A549 (cell line): ENCODE data around the gene EEF2.

Experiments used
- CBX8 ChIP-seq: fragments of 200-600 bp; sonication (generic); IDR thresholded peaks from 2 replicates; pipeline ENCODE4 v1.6.1; 2016
- EP300 ChIP-seq, 2 experiments: fragments of >200 bp; sonication (Bioruptor Twin); formaldehyde crosslinking; IDR thresholded peaks; 2 replicates in 1 of 2; 3 replicates in 1 of 2; pipeline ENCODE4 v1.6.1; 2016 to 2017
- FOSL2 ChIP-seq, 2 experiments: fragments of 450-650 bp in 1 of 2; fragments of >200 bp in 1 of 2; sonication (Bioruptor Twin) in 1 of 2; formaldehyde crosslinking; IDR thresholded peaks; 2 replicates each; pipeline versions ENCODE4 v1.5.0 to v1.6.1; 2016 to 2020; ENCODE audit warnings: mild to moderate bottlenecking in 1 of 2, moderate library complexity in 1 of 2
- KDM5A ChIP-seq: fragments of 200-600 bp; sonication (generic); IDR thresholded peaks from 2 replicates; pipeline ENCODE4 v1.6.1; 2016; ENCODE audit warnings: antibody characterized with exemption, mild to moderate bottlenecking
- POLR2A ChIP-seq: IDR thresholded peaks from 2 replicates; pipeline ENCODE4 v1.6.1; 2012; ENCODE audit warnings: mild to moderate bottlenecking, low read length
- RFX5 ChIP-seq: fragments of 450-650 bp; IDR thresholded peaks from 2 replicates; pipeline ENCODE4 v1.7.1; 2014; ENCODE audit warnings: antibody characterized with exemption, mild to moderate bottlenecking, moderate library complexity
- TF ChIP-seq, protein P1 (sequence below): fragments of >200 bp; sonication (Bioruptor Twin); formaldehyde crosslinking; IDR thresholded peaks from 3 replicates; pipeline ENCODE4 v1.5.1; 2016

DNA sequence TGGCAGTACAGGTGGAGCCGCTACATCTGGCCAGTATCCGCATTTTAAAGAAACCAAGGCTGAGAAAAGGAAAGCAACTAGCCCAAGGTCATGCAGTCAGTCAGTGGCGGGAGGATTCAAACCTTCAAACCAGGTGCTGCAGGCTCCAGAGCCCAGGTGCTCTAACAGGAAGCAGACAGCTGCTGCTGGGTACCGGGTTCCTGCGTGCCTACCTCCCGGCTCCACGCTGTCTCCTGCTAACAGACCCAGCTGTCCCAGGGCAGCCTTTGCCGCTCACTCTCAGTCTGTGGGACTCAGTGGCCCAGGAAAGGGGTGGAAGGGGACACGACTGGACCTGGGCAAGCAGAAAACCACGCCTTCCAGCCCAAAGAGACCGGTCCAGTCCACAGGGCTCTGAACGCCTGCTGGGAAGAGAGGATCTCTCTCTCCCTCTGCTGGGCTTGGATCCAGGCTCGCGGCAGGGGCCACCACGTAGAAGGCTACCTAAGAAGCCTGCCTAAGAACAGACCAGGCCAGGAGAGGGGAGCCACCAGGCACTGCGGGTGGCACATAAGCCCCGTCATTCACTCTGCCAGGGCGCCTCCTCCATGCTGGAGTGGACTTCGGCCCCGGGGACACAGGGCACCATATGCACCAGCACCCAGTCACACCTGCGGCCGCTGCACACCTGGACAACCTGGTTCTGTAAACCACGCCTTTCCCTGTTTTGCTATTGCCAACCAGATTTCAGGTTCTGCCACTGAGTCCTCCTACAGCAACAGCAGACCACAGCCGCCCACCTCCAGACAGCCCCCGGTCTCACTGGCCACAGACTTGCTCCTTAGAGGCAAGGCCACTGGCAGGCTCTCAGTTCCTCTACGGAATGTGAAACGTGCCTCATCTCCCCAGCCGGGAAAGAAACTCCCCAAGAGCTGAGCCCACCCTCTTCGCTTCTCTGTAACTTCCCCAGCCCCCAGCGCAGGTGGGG, 18.9 kb downstream of the EEF2 start:
- TF ChIP-seq, protein P1, sequence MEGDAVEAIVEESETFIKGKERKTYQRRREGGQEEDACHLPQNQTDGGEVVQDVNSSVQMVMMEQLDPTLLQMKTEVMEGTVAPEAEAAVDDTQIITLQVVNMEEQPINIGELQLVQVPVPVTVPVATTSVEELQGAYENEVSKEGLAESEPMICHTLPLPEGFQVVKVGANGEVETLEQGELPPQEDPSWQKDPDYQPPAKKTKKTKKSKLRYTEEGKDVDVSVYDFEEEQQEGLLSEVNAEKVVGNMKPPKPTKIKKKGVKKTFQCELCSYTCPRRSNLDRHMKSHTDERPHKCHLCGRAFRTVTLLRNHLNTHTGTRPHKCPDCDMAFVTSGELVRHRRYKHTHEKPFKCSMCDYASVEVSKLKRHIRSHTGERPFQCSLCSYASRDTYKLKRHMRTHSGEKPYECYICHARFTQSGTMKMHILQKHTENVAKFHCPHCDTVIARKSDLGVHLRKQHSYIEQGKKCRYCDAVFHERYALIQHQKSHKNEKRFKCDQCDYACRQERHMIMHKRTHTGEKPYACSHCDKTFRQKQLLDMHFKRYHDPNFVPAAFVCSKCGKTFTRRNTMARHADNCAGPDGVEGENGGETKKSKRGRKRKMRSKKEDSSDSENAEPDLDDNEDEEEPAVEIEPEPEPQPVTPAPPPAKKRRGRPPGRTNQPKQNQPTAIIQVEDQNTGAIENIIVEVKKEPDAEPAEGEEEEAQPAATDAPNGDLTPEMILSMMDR = no peak
- TF ChIP-seq RFX5 = no peak
- TF ChIP-seq EP300 (IDR thresholded peaks at IDR 0.05) = no peak
- TF ChIP-seq KDM5A = no peak
- TF ChIP-seq FOSL2 (IDR thresholded peaks at IDR 0.05) = no peak
- TF ChIP-seq FOSL2 (CRISPR knock-in tag; IDR thresholded peaks at IDR 0.05) = no peak
- TF ChIP-seq POLR2A = no peak
- TF ChIP-seq CBX8 = no peak
